GM21526 (cell line): Measurements from ENCODE around the gene CD5L.

Experiments
- ATAC-seq: cut with Tn5 transposase; IDR thresholded peaks from one replicate; pipeline ENCODE4 v1.9.1; 2021; ENCODE audit warnings: moderate library complexity; ENCODE audit not compliant: unreplicated experiment, low FRiP score

Gene CD5L

DNA sequence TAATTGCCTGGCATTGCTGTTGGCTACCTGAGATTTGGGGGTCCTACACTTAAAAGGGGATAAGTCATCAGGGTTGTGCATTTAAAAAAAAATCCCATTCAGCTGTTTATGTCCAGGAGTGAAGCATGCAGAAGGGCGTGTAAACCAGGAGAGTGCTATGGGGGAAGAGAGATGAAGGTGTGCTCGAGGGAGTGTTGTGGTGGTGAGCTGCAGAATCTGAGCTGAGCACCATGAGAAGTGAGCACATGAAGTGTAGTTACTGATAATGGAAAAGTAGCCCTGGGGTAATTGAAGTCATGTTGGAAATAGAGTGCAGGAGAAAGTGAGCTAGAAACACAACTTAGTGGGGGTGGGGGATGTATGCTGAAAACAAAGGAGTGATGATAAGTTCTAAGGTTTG lies 22.4 kb downstream of the CD5L start:
- no peak for ATAC-seq

DNA sequence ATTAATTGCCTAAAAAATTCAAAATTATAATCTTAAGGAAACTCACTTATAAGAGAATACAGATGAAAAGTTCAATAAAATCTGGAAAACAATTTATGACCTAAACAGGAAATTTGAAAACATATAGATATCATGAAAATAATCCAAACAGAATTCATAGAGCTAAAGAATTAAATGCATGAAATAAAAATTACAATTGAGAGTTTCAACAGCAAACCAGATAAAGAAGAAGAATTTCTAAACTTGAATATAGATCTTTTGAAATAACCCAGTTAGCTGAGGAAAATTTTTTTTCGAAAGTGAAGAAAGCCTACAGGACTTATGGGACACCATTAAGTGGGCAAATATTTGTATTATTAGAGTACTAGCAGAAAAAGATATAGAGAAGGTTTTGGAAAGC lies 28.3 kb downstream of the CD5L start:
- no peak for ATAC-seq

DNA sequence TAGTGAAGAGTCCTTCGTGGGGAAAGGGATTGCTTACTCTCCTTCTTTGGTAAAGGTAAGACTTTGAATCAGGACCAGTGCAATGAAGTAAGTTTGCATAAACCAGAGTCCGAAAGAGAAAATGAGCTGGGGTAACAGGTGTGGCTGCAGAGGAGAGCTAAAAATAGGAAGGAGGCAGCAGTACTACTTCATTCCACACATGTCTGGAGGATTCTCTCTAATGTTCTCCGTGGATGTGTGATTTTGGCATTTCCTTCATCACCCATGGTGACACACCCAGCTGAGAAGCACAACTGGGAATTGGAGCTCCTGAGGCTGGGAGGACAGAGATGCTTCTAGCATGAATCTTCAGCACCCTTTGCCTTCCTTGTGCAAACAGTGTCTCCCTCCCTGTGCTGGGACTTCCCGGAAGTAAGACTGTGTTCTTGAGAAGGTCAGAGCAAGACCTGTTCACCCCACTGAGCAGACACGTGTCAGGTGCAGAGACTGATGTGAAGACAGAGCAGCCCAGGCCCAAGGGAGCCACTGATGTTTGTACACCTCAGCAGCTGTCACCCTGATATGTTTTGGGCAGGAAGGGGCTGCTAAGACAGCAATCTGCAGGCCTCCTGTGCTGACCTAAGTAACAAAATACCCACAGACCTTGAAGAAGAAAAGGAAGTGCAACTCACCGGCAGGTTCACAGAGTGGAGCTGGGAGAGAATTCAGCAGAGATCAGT lies 35.0 kb downstream of the CD5L start:
- ATAC-seq: peak; percentile 91

GRCh38 chr1:157803851-157804250 lies 37.8 kb downstream of the CD5L start:
- ATAC-seq: no peak

DNA sequence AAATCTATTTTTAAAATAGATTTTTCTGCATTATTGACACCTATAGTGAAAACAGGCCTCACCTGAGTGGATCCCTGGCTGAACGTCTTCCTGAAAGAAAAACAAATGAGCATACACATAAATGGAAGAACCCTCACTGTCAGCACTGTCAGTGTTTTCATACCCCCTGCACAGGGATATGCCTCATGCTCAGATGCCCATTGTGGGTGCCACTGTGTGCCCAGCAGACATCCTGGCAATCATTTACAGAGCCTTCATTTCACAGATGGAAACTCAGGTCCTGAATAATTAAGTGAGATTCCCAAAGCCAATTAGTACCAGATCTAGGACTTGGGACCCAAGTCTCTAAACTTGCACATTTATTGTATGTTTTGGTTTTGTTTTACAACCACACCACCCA lies 41.6 kb downstream of the CD5L start:
- ATAC-seq: no peak

GRCh38 chr1:157798211-157798610 lies 43.4 kb downstream of the CD5L start:
- no peak for ATAC-seq

GRCh38 chr1:157785248-157785647 lies 56.4 kb downstream of the CD5L start:
- no peak for ATAC-seq

GRCh38 chr1:157784801-157785200 lies 56.8 kb downstream of the CD5L start:
- ATAC-seq: no peak

DNA sequence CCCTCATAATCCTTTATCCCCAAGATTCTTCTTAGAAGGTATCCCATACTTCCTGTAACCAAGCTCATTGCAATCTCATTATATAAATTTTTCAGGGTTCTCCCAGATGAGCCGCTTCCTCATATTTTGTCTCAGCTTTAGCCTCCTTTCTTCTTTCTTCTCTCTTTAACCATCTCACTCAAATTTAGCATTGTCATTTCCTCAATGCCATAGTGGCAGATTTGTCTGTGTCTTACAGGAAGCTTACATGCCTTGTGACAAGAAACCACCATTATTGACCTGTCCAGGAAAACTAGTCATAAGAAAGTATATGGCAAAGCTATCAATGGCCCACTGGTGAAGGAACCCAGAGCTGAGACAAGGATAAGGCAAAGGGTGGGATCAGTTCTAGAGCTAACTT lies 58.7 kb downstream of the CD5L start:
- no peak for ATAC-seq

GRCh38 chr1:157781048-157781447 lies 60.6 kb downstream of the CD5L start:
- ATAC-seq: peak; percentile 62
